HG02588 (cell line): ENCODE results near the gene TMEM30B.
"Not testable (repeated sequence)": the region's sequence is repeated elsewhere in the genome, so short reads cannot be mapped to it uniquely, and the experiment has no call there.

Experiments used
- ATAC-seq: cut with Tn5 transposase; IDR thresholded peaks from one replicate; pipeline ENCODE4 v1.9.1; 2021; ENCODE audit warnings: mild to moderate bottlenecking, moderate library complexity; ENCODE audit not compliant: unreplicated experiment

Gene TMEM30B

GRCh38 chr14:61281186-61281947 is at the start of gene TMEM30B:
Gene TMEM30B (minus strand): TSS chr14:61281338. CDS start chr14:61281147, 191 bp downstream.
- ATAC-seq: no peak

DNA sequence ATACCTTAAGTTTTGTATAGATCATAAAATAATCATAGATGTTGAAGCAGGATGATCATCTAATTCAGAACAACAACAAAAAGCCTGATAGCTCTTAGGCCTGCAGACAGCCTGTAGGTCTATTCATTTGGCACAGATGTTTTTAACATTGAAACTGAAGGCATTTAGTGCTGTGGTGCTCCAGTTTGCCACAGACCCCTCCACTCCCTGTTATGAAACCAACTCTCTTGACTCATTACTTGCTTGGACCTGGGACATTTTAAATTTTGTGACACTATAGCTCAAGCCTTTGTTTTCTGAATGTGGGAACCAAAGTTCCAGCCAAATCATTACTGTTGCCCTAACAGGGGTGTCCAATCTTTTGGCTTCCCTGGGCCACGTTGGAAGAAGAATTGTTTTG is 49.4 kb upstream of the TMEM30B start:
- ATAC-seq: no peak

GRCh38 chr14:61329478-61330051 is 48.4 kb upstream of the TMEM30B start:
- ATAC-seq: no peak

DNA sequence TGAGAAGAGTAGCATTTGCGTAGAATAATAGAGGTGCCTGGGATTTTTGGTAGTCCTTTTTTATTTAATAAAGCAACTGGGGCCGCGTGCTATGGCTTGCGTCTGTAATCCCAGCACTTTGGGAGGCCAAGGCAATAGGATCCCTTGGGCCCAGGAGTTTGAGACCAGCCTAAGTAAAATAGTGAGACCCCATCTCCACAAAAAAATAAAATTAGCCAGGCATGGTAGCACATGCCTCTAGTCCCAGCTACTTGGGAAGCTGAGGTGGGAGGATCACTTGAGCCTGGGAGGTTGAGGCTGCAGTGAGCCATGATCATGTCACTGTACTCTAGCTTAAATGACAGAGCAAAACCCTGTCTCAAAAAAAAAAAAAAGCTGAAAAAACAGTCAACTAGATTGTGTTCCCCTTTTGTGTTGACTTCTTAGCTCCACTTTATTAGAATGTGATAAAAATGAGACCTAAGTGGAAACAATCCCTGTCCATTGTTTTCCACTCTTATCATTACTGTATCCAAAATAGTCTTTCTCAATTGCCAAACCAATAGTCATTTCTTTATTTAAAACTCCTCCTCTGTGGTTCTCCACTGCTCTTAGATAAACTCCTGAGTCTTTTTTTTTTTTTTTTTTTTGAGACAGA is 47.6 kb upstream of the TMEM30B start:
- ATAC-seq: no peak

GRCh38 chr14:61326847-61327246 is 45.7 kb upstream of the TMEM30B start:
- no peak for ATAC-seq

- ATAC-seq: no peak
Observed at GRCh38 chr14:61326146-61326545, 45.0 kb upstream of the TMEM30B start.

GRCh38 chr14:61325166-61325565 is 44.0 kb upstream of the TMEM30B start:
- ATAC-seq: no peak

GRCh38 chr14:61323970-61324369 is 42.8 kb upstream of the TMEM30B start:
- ATAC-seq: no peak

DNA sequence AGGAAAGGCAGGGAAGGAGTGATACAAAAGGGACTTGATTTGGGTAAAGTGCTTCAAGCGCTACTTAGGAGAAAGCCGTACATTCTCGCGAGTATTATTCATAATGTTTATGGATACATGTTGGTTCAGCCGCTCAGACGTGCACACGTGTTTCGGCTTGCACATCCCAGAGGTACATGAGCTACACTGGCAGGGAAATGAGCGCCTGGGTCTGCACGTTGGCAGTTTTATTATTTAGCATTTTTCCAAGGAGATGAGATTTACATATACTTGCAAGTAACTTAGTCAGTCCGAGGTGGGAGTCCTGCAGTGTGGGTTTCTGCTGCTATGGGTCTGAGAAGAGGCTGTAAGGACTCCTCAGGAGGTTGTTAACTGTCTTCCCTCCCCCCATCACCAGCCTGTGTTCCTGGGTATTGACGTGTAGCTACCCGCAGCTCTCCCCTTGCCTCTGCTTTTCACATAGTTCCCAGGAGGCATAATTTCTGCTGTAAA is 41.7 kb upstream of the TMEM30B start:
- no peak for ATAC-seq

- ATAC-seq: no peak
Observed at GRCh38 chr14:61322011-61322798, 41.1 kb upstream of the TMEM30B start.

DNA sequence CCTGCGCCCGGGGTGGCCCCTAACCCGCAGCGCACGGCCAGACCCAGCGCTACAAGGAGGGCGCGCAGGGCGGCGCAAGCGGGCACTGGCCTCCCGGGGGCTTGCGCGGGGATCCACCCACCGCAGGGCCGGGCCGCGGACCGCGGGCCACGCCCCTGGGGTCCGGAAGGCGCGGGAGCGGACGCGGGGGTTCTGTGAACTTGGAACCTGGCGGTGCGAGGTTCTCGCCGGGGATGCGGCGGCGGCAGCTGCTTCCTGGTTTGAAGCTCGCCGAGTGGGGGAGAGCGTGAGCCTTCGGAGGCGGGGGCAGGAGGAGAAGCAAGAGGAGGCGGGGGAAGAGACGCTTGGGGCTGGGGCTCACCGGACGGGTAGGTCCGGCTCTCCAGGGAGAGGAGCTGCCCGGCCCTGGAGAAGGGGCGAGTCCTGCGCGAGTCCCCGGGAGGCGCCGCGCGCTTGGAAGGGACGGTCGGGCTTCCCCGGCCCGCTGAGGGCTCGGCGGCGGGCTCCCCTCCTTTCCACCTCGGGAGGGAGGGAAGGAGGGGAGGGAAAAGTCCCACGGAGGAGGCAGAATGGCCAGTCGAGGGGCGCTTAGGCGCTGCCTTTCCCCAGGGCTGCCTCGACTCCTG is 40.4 kb upstream of the TMEM30B start, which contains the start of gene PRKCH:
Gene PRKCH, plus strand, starts transcription at position 195 of the 626 bp plus-strand sequence. CDS start 523 bp downstream, outside the sequence.
- ATAC-seq: peak; percentile 71

DNA sequence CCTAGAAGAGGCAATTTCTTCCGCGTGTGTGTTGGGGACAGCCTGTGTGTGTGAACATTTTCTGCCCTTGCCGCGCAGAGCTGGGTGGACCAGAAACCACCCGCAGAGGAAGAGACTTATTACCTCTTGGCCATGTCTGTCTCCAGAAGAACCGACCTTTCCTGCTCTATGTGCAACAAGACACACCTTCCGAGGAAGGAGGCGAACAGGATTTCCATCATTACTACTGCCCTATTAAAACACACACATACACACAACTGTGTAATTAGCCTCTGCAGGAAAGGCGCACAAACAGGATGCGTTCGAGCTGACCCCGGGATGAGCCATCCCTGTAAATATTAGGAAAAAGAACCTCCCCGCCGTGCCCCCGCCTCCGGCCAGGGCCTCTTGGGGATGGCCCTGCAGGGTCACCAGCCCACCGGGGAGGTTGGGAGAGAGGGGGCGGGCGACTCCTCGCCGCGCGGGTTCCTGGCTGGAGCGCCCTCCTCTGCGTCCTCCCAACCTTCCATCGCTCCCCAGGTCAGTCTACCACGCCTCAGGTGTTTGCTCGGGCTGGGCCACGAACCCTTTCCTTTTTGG is 39.8 kb upstream of the TMEM30B start:
- ATAC-seq: peak; percentile 19

DNA sequence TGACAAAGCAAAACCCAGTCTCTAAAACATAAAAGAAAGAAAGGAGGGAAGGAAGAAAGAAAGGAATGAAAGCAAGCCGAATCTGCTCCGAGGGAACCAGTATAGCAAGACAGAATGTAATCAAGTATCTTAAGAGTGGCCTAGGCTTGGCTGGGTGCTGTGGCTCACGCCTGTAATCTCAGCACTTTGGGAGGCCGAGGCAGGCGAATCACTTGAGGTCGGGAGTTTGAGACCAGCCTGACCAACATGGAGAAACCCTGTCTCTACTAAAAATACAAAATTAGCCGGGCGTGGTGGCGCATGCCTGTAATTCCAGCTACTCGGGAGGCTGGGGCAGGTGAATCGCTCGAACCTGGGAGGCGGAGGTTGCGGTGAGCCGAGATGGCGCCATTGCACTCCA is 39.0 kb upstream of the TMEM30B start:
- ATAC-seq: not testable (repeated sequence)

- no peak for ATAC-seq
Observed at GRCh38 chr14:61319706-61320105, 38.6 kb upstream of the TMEM30B start.

DNA sequence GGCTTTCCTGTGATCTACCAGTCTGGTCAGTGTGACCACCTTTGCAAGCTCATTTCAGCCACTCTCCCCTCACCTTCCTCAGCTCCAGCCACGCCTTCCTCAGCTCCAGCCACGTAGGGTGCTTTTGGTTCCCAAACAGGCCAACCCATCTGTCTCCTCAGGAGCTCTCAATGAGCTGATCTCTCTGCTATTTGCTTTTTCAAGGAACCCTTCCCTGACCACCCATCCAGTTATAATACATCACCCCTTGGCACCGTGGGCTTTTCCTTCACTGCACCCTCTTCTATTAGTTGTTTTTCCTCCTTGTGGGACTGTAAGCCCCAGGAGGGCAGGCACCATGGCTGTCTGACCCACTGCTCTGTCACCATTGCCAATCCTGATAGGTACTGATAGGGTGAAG is 37.9 kb upstream of the TMEM30B start:
- ATAC-seq: no peak

DNA sequence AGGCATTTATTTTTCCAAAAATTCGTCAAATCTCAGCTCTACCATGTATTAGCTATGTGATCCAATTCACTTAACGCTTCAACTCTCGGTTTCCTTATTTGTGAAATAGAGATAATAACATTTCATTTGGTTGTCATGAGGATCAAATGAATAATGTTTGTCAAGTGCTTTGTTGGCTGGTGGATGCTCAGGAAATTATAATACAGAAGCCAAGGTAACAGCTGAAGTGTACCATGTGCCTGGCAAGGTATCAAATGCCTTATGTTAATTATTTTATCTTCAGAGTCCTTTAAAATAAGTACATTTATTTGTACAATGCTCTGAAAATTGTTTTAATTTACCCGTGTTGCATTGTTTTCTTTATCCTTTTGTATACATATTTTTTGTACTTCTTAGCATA is 34.2 kb upstream of the TMEM30B start:
- no peak for ATAC-seq

DNA sequence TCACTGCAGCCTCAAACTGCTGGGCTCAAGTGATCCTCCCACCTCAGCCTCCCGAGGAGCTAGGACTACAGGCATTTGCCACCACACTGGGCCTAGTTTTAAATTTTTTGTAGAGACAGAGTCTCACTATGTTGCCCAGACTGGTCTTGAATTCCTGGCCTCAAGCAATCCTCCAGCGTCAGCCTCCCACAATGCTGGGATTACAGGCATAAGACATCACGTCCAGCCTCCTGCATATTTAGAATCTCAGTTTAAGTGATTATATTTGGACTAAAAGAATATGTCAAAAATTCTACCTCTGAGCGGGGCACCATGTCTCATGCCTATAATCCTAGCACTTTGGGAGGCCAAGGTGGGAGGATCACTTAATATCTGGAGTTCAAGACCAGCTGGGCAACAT is 27.6 kb upstream of the TMEM30B start:
- ATAC-seq: not testable (repeated sequence)

GRCh38 chr14:61308198-61308597 is 27.1 kb upstream of the TMEM30B start:
- no peak for ATAC-seq

DNA sequence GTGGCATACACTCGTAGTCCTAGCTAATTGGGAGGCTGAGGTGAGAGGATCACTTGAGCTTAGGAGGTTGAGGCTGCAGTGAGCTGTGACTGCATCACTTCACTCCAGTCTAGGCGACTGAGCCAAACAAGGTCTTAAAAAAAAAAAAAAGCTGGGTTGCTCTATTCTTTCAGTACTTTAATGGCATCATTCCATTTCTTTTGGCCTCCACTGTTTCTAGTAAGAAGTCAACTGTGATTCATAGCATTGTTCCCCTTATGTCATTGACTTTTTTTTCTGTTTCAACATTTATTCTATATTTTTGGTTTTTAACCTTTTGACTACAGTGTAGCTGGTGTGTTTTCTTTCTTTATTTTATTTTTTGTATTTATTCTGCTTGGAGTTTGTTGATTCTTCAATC is 23.6 kb upstream of the TMEM30B start:
- no peak for ATAC-seq

DNA sequence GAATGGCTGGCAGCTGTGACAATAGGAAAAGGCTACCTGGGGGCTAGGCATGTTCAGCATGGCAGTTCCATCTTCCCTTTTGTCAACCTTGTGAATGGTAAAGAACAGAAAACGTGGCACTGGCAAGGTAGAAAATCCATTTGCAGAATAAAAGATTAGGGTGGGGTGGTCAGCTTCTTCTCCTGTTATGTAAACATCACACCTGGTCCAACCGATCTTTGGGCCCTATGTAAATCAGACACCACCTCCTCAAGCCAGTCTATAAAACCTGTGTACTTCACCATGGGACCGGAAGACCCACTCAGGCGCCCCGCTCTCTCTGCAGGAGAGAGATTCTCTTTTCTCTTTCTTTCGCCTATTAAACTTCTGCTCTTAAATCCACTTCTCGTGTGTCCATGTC is 19.6 kb upstream of the TMEM30B start:
- no peak for ATAC-seq
